Measurements from ENCODE around the gene ARTN.

DNA sequence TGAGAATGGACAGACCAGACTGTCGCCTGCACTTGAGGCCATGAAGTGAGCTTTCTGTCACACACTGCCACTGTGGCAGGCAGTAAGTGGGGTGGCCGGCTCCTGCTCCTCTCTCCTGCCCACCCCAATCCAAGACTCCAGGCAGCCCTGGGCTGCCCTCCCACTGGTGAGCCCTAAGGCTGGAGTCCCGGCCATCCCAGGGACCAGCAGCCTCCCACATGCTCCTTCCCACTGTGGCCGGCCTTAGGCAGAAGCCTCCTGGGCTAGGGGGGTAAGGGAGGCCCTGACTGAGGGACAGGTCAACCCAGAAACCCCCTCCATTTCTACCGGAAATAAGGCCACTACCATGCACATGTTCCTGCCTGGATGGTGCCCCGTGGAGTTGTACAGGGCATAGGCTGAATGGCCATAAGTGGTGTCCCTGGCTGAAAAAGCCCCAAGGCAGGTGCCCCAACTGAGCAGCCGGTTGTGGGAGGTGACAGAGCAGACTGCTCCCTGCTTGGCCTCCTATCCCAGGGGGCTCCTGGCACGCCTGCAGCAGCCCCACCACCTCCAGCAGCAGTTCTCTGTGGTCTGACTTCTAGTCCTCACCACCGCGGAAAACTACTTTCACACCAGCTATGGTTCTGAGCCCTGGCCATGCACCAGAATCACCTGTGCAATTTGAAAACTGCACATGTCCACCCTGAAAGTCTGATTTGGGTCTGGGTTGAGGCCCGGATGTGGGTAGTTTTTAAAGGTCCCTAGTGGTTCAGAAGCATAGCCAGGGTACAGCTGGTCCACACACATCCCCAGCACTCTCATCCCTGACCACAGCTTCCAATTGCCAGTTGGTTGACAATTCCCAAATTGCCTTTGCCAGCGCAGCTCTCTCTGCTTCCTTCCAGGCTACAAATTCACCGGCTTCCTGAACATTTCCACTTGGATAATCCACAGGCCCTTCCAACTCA lies 1.6 kb upstream of the ARTN start:
- TF ChIP-seq, protein P1, sequence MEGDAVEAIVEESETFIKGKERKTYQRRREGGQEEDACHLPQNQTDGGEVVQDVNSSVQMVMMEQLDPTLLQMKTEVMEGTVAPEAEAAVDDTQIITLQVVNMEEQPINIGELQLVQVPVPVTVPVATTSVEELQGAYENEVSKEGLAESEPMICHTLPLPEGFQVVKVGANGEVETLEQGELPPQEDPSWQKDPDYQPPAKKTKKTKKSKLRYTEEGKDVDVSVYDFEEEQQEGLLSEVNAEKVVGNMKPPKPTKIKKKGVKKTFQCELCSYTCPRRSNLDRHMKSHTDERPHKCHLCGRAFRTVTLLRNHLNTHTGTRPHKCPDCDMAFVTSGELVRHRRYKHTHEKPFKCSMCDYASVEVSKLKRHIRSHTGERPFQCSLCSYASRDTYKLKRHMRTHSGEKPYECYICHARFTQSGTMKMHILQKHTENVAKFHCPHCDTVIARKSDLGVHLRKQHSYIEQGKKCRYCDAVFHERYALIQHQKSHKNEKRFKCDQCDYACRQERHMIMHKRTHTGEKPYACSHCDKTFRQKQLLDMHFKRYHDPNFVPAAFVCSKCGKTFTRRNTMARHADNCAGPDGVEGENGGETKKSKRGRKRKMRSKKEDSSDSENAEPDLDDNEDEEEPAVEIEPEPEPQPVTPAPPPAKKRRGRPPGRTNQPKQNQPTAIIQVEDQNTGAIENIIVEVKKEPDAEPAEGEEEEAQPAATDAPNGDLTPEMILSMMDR (IDR thresholded peaks at IDR 0.05; ENCODE audit: poor library complexity): no peak
- TF ChIP-seq EZH2 (IDR thresholded peaks at IDR 0.05; ENCODE audit: borderline replicate concordance): no peak
